ENCODE data around the gene PRPF8.

DNA sequence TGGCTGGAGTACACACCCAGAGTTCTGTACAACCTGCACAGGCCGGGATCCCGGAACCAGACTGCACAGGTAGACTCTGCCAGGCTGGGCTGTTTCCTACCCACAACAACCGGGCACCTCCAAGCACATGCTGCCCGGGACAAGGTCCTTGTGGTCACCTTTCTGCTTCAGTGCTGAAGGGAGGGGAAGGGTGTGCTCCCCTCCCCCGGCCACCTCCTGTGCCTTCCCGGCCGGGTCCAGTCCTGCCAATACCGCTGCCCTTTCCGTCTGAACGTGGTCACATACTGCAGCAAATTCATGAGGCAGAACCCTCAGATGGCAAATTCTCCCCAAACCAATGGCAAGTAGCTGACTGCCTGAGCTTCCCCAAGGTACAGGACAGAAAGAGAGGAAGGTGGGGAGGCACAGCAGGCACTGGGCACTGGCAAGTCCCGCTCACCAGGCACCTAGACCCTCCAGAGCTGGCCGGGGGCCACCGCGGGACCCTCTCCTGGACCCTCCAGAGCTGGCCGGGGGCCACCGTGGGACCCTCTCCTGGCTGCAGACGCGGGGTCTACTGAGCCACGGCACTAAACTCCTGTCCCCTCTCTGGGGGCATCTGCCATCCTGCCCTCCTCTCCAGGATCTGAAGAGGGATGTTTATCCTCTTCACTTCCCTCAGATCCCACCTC, 78.9 kb downstream of the PRPF8 start:
- TF ChIP-seq EZH2phosphoT487 (IDR thresholded peaks at IDR 0.05; ENCODE audit: unreplicated experiment) (no peak), EZH2 (IDR thresholded peaks at IDR 0.05; ENCODE audit: low read depth, unreplicated experiment) (no peak), CREB1 (CRISPR knock-in tag; IDR thresholded peaks at IDR 0.05; ENCODE audit: low read depth) (no peak), ZNF114 (CRISPR knock-in tag; IDR thresholded peaks at IDR 0.05) (no peak), STAT1 (IDR thresholded peaks at IDR 0.05; ENCODE audit: unreplicated experiment) (no peak), POLR2AphosphoS5 (IDR thresholded peaks at IDR 0.05; ENCODE audit: low read depth) (no peak), ZNF331 (CRISPR knock-in tag; IDR thresholded peaks at IDR 0.05; ENCODE audit: low read depth) (no peak), NANOG (IDR thresholded peaks at IDR 0.05; ENCODE audit: borderline replicate concordance) (no peak)
- TF ChIP-seq, protein P1, sequence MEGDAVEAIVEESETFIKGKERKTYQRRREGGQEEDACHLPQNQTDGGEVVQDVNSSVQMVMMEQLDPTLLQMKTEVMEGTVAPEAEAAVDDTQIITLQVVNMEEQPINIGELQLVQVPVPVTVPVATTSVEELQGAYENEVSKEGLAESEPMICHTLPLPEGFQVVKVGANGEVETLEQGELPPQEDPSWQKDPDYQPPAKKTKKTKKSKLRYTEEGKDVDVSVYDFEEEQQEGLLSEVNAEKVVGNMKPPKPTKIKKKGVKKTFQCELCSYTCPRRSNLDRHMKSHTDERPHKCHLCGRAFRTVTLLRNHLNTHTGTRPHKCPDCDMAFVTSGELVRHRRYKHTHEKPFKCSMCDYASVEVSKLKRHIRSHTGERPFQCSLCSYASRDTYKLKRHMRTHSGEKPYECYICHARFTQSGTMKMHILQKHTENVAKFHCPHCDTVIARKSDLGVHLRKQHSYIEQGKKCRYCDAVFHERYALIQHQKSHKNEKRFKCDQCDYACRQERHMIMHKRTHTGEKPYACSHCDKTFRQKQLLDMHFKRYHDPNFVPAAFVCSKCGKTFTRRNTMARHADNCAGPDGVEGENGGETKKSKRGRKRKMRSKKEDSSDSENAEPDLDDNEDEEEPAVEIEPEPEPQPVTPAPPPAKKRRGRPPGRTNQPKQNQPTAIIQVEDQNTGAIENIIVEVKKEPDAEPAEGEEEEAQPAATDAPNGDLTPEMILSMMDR (conservative IDR thresholded peaks at IDR 0.05; ENCODE audit: low read depth in 2 of 2): no peak
- TF ChIP-seq, protein P2, sequence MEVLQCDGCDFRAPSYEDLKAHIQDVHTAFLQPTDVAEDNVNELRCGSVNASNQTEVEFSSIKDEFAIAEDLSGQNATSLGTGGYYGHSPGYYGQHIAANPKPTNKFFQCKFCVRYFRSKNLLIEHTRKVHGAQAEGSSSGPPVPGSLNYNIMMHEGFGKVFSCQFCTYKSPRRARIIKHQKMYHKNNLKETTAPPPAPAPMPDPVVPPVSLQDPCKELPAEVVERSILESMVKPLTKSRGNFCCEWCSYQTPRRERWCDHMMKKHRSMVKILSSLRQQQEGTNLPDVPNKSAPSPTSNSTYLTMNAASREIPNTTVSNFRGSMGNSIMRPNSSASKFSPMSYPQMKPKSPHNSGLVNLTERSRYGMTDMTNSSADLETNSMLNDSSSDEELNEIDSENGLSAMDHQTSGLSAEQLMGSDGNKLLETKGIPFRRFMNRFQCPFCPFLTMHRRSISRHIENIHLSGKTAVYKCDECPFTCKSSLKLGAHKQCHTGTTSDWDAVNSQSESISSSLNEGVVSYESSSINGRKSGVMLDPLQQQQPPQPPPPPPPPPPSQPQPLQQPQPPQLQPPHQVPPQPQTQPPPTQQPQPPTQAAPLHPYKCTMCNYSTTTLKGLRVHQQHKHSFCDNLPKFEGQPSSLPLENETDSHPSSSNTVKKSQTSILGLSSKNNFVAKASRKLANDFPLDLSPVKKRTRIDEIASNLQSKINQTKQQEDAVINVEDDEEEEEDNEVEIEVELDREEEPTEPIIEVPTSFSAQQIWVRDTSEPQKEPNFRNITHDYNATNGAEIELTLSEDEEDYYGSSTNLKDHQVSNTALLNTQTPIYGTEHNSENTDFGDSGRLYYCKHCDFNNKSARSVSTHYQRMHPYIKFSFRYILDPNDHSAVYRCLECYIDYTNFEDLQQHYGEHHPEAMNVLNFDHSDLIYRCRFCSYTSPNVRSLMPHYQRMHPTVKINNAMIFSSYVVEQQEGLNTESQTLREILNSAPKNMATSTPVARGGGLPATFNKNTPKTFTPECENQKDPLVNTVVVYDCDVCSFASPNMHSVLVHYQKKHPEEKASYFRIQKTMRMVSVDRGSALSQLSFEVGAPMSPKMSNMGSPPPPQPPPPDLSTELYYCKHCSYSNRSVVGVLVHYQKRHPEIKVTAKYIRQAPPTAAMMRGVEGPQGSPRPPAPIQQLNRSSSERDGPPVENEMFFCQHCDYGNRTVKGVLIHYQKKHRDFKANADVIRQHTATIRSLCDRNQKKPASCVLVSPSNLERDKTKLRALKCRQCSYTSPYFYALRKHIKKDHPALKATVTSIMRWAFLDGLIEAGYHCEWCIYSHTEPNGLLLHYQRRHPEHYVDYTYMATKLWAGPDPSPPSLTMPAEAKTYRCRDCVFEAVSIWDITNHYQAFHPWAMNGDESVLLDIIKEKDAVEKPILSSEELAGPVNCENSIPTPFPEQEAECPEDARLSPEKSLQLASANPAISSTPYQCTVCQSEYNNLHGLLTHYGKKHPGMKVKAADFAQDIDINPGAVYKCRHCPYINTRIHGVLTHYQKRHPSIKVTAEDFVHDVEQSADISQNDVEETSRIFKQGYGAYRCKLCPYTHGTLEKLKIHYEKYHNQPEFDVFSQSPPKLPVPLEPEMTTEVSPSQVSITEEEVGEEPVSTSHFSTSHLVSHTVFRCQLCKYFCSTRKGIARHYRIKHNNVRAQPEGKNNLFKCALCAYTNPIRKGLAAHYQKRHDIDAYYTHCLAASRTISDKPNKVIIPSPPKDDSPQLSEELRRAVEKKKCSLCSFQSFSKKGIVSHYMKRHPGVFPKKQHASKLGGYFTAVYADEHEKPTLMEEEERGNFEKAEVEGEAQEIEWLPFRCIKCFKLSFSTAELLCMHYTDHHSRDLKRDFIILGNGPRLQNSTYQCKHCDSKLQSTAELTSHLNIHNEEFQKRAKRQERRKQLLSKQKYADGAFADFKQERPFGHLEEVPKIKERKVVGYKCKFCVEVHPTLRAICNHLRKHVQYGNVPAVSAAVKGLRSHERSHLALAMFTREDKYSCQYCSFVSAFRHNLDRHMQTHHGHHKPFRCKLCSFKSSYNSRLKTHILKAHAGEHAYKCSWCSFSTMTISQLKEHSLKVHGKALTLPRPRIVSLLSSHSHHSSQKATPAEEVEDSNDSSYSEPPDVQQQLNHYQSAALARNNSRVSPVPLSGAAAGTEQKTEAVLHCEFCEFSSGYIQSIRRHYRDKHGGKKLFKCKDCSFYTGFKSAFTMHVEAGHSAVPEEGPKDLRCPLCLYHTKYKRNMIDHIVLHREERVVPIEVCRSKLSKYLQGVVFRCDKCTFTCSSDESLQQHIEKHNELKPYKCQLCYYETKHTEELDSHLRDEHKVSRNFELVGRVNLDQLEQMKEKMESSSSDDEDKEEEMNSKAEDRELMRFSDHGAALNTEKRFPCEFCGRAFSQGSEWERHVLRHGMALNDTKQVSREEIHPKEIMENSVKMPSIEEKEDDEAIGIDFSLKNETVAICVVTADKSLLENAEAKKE (CRISPR knock-in tag; IDR thresholded peaks at IDR 0.05): no peak
- TF ChIP-seq, protein P3, sequence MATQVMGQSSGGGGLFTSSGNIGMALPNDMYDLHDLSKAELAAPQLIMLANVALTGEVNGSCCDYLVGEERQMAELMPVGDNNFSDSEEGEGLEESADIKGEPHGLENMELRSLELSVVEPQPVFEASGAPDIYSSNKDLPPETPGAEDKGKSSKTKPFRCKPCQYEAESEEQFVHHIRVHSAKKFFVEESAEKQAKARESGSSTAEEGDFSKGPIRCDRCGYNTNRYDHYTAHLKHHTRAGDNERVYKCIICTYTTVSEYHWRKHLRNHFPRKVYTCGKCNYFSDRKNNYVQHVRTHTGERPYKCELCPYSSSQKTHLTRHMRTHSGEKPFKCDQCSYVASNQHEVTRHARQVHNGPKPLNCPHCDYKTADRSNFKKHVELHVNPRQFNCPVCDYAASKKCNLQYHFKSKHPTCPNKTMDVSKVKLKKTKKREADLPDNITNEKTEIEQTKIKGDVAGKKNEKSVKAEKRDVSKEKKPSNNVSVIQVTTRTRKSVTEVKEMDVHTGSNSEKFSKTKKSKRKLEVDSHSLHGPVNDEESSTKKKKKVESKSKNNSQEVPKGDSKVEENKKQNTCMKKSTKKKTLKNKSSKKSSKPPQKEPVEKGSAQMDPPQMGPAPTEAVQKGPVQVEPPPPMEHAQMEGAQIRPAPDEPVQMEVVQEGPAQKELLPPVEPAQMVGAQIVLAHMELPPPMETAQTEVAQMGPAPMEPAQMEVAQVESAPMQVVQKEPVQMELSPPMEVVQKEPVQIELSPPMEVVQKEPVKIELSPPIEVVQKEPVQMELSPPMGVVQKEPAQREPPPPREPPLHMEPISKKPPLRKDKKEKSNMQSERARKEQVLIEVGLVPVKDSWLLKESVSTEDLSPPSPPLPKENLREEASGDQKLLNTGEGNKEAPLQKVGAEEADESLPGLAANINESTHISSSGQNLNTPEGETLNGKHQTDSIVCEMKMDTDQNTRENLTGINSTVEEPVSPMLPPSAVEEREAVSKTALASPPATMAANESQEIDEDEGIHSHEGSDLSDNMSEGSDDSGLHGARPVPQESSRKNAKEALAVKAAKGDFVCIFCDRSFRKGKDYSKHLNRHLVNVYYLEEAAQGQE (IDR thresholded peaks at IDR 0.05; ENCODE audit: unreplicated experiment): no peak
- TF ChIP-seq, protein P4, sequence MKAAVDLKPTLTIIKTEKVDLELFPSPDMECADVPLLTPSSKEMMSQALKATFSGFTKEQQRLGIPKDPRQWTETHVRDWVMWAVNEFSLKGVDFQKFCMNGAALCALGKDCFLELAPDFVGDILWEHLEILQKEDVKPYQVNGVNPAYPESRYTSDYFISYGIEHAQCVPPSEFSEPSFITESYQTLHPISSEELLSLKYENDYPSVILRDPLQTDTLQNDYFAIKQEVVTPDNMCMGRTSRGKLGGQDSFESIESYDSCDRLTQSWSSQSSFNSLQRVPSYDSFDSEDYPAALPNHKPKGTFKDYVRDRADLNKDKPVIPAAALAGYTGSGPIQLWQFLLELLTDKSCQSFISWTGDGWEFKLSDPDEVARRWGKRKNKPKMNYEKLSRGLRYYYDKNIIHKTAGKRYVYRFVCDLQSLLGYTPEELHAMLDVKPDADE (IDR thresholded peaks at IDR 0.05): no peak
